K562 (cell line): ENCODE results near the gene CARMIL1. TPM values are rescaled to one million over a fixed set of nuclear protein-coding genes. Genes with fewer than 3 reads are reported as not detected.

Source experiments
- ATAC-seq: fragments of 200-7000 bp; cut with Tn5 transposase; 3 replicates; pipeline ENCODE4 v1.9.1; 2020; ENCODE audit warnings: moderate library complexity
- BruUV-seq: library from RNA; stranded (reverse); fragments of 400-500 nt; replicated peaks from 2 replicates; lab custom pipeline; 2021; lab: Mats Ljungman, UMichigan
- CTCF ChIA-PET: fragments of 300-600 bp; formaldehyde crosslinking; extraction: SDS; loops from one replicate; lab custom pipeline; 2021; ENCODE audit warnings: low intra/inter-chr PET ratio; lab: Yijun Ruan, JAX
- POLR2A ChIA-PET: fragments of 300-600, 350-650 bp; sonication (Branson Sonifier 250); formaldehyde crosslinking; extraction: SDS; loops from one replicate; lab custom pipeline; 2021; ENCODE audit warnings: antibody characterized with exemption, inconsistent platforms; lab: Yijun Ruan, JAX
- DNase-seq, 4 experiments: peaks; one replicate each; pipeline versions ENCODE4 v3.0.0 to v3.0.0-alpha.2; 2011 to 2018; ENCODE audit warnings: low spot score in 3 of 4, mixed read lengths in 3 of 4; ENCODE audit errors: extremely low read depth in 1 of 4
- FAIRE-seq: peaks from 2 replicates; lab custom pipeline; 2011; peaks lifted over from hg19 to GRCh38; lab: Jason Lieb, UNC
- H2AFZ ChIP-seq: 2 replicates; pipeline ENCODE4 v1.6.0; 2011; ENCODE audit warnings: low read depth, low read length, control low read depth, inconsistent platforms
- H3K27ac ChIP-seq: fragments of 200-600 bp; 3 replicates; pipeline ENCODE4 v1.8.0; 2011; ENCODE audit warnings: low read depth, mild to moderate bottlenecking, control low read depth, inconsistent platforms, low read length, moderate library complexity, mixed read lengths; ENCODE audit errors: extremely low read depth
- H3K27me3 ChIP-seq, 2 experiments: fragments of 300-600 bp in 1 of 2; 2 replicates in 1 of 2; 3 replicates in 1 of 2; pipeline versions ENCODE4 v1.6.0 to v1.8.0; 2011; ENCODE audit warnings: inconsistent platforms in 2 of 2, low read length in 2 of 2, mild to moderate bottlenecking in 1 of 2, mixed read lengths in 1 of 2, moderate library complexity in 1 of 2; ENCODE audit not compliant: control insufficient read depth in 2 of 2, insufficient read depth in 2 of 2
- H3K36me3 ChIP-seq: fragments of 300-600 bp; 3 replicates; pipeline ENCODE4 v1.8.0; 2011; ENCODE audit warnings: mild to moderate bottlenecking, low read length, inconsistent platforms; ENCODE audit not compliant: control insufficient read depth, insufficient read depth
- H3K4me1 ChIP-seq, 2 experiments: fragments of 200-600 bp in 1 of 2; replicated peaks in 1 of 2; 2 replicates in 1 of 2; 3 replicates in 1 of 2; pipeline versions ENCODE4 v1.5.1 to v1.8.0; 2011; ENCODE audit warnings: inconsistent platforms in 2 of 2, low read length in 2 of 2, mild to moderate bottlenecking in 1 of 2, mixed read lengths in 1 of 2, moderate library complexity in 1 of 2; ENCODE audit not compliant: control insufficient read depth in 2 of 2, insufficient read depth in 2 of 2
- H3K4me2 ChIP-seq: 2 replicates; pipeline ENCODE4 v1.6.1; 2011; ENCODE audit warnings: low read length, control low read depth, inconsistent platforms, mixed read lengths; ENCODE audit not compliant: insufficient read depth
- H3K4me3 ChIP-seq: fragments of 200-600 bp; sonication (generic), shearing (Covaris generic); 2 replicates; pipeline ENCODE4 v1.5.1; 2016; ENCODE audit warnings: control low read depth, inconsistent platforms
- H3K79me2 ChIP-seq: fragments of 200-600 bp; 3 replicates; pipeline ENCODE4 v1.8.0; 2011; ENCODE audit warnings: low read length, inconsistent platforms; ENCODE audit not compliant: control insufficient read depth, insufficient read depth
- H3K9ac ChIP-seq, 2 experiments: 2 replicates each; pipeline versions ENCODE4 v1.6.0 to v1.6.1; 2011; ENCODE audit warnings: low read depth in 2 of 2, low read length in 2 of 2, control low read depth in 1 of 2, inconsistent platforms in 1 of 2, mild to moderate bottlenecking in 1 of 2, mixed read lengths in 1 of 2; ENCODE audit not compliant: insufficient read depth in 1 of 2
- H3K9me1 ChIP-seq: one replicate; pipeline ENCODE4 v1.6.0; 2011; ENCODE audit warnings: inconsistent platforms, mild to moderate bottlenecking, low read length, moderate library complexity; ENCODE audit not compliant: control insufficient read depth, insufficient read depth
- H3K9me3 ChIP-seq: replicated peaks from 2 replicates; pipeline ENCODE4 v1.5.1; 2011; ENCODE audit warnings: low read depth, low read length, inconsistent platforms; ENCODE audit not compliant: control insufficient read depth, insufficient read depth
- H4K20me1 ChIP-seq: replicated peaks from 2 replicates; pipeline ENCODE4 v1.6.1; 2011; ENCODE audit warnings: low read length, inconsistent platforms, mixed read lengths; ENCODE audit not compliant: control insufficient read depth, insufficient read depth
- CUX1 ChIP-seq: fragments of 200-800 bp; sonication (Bioruptor generic); IDR thresholded peaks from 2 replicates; pipeline ENCODE4 v1.6.1; 2016; ENCODE audit warnings: missing genetic modification characterization, missing compliant biosample characterization
- E2F1 ChIP-seq: sonication (generic); formaldehyde crosslinking; IDR thresholded peaks from 2 replicates; pipeline ENCODE4 v1.8.1; 2023; ENCODE audit warnings: mild to moderate bottlenecking, missing genetic modification reagents, moderate library complexity
- GABPB2 ChIP-seq: fragments of 250-450 bp; sonication (Bioruptor Pico); conservative IDR thresholded peaks from 2 replicates; pipeline ENCODE4 v1.5.1; 2021; ENCODE audit warnings: mild to moderate bottlenecking
- HNRNPK ChIP-seq: fragments of 200-400 bp; formaldehyde crosslinking; IDR thresholded peaks from one replicate; pipeline ENCODE4 v1.6.1; 2018; ENCODE audit warnings: mild to moderate bottlenecking, low read depth, low read length; ENCODE audit not compliant: poor library complexity, severe bottlenecking
- MITF ChIP-seq: IDR thresholded peaks from 2 replicates; pipeline ENCODE4 v1.6.1; 2014; ENCODE audit warnings: antibody characterized with exemption
- PCBP1 ChIP-seq: fragments of 200-400 bp; formaldehyde crosslinking; IDR thresholded peaks from 2 replicates; pipeline ENCODE4 v1.6.1; 2018; ENCODE audit warnings: mild to moderate bottlenecking, low read depth, low read length; ENCODE audit not compliant: poor library complexity, severe bottlenecking
- PTRF ChIP-seq: fragments of 450-650 bp; IDR thresholded peaks from 2 replicates; pipeline ENCODE4 v1.6.1; 2016; ENCODE audit warnings: mild to moderate bottlenecking, missing genetic modification characterization, missing compliant biosample characterization
- PYGO2 ChIP-seq: fragments of 450-650 bp; IDR thresholded peaks from 2 replicates; pipeline ENCODE4 v1.6.1; 2016; ENCODE audit warnings: mild to moderate bottlenecking, missing genetic modification characterization, moderate library complexity, missing compliant biosample characterization
- ZNF184 ChIP-seq: sonication (generic); formaldehyde crosslinking; IDR thresholded peaks from 2 replicates; pipeline ENCODE4 v1.5.0; 2020; ENCODE audit warnings: missing genetic modification reagents
- ZNF280B ChIP-seq: fragments of 250-450 bp; sonication (Bioruptor Pico); IDR thresholded peaks from 2 replicates; pipeline ENCODE4 v1.5.1; 2021; ENCODE audit warnings: mild to moderate bottlenecking
- ZNF740 ChIP-seq, 3 experiments: fragments of 200-800 bp in 1 of 3; sonication (Bioruptor generic) in 1 of 3; sonication (generic) in 1 of 3; formaldehyde crosslinking in 1 of 3; IDR thresholded peaks; 2 replicates each; pipeline versions ENCODE4 v1.6.1 to v1.8.0; 2016 to 2022; ENCODE audit warnings: mild to moderate bottlenecking in 2 of 3, missing compliant biosample characterization in 2 of 3, missing genetic modification characterization in 2 of 3, missing genetic modification reagents in 1 of 3
- WGBS: fragments of 100-300 bp; shearing (Covaris generic); methylation state at CpG from one replicate; pipeline ENCODE4 v1.1.6; 2016; ENCODE audit warnings: low coverage, mixed read lengths; ENCODE audit not compliant: insufficient coverage; ENCODE audit errors: missing lambda C conversion rate; 5-methylcytosine and 5-hydroxymethylcytosine counted together
- in situ Hi-C: fragments of 300-500 bp; cut with MboI; formaldehyde crosslinking; loops from 4 replicates; pipeline ENCODE4 v1.15.0; 2018; ENCODE audit warnings: inconsistent platforms, mixed read lengths
- intact Hi-C: fragments of 100-400 bp; cut with micrococcal nuclease; formaldehyde crosslinking; loops from 2 replicates; pipeline ENCODE4 v1.14.2; 2022
- polyA plus RNA-seq, 8 experiments: library from polyadenylated mRNA; depleted of rRNA in 4 of 8; stranded (reverse) in 5 of 8; unstranded in 3 of 8; fragments of >200 nt; fragmentation: Nextera tagmentation in 2 of 8; fragmentation: Illumina TruSeq in 1 of 8; extraction: Ambion mirVana in 2 of 8; extraction: Trizol in 1 of 8; gene quantifications; 2 replicates each; pipeline versions ENCODE4 v1.2.1 to v1.2.3, GENCODE V29; 2011 to 2014; ENCODE audit warnings: inconsistent platforms in 1 of 8, missing spikeins in 1 of 8
- total RNA-seq, 7 experiments: library from RNA; depleted of rRNA in 6 of 7; stranded (reverse); fragments of >200 nt in 6 of 7; fragmentation: Illumina TruSeq in 2 of 7; extraction: Trizol in 2 of 7; gene quantifications; 2 replicates each; pipeline versions ENCODE4 v1.2.1 to v1.2.3, GENCODE V29; 2011 to 2021; ENCODE audit warnings: low replicate concordance in 1 of 7

The CARMIL1 gene
- total and polyA plus RNA-seq, 9 of the 15 experiments (the other 6 are each of a cell fraction or from before 2014, with no cell fraction given), result 0.04 to 0.32 (median 0.10) TPM; not detected in 1

- no peak for DNase-seq
- intact Hi-C loops (no loop called here), in situ Hi-C loops (no loop called here)
- FAIRE-seq, result no peak
- no peaks in the 10 kb centered on the region for H3K79me2 ChIP-seq
- no peaks in the 10 kb centered on the region for H3K9me1 ChIP-seq
- ChIA-PET POLR2A (no interaction called here), CTCF (no interaction called here)
- no peaks in the 10 kb centered on the region for H4K20me1 ChIP-seq
- no TSS peak for BruUV-seq
- 6% methylated on average over 3 of the region's 3 CpGs for WGBS
- ATAC-seq, result no peak
- no peak overlapping the region for H3K4me3 ChIP-seq
- no peaks in the 10 kb centered on the region for H3K36me3 ChIP-seq
- H3K27ac ChIP-seq, result no peak overlapping the region
- no peak overlapping the region for H2AFZ ChIP-seq
- no peak overlapping the region for H3K4me2 ChIP-seq
- H3K9ac ChIP-seq, result no peak overlapping the region
- H3K4me1 ChIP-seq, result no peaks in the 10 kb centered on the region
- no peaks in the 10 kb centered on the region for H3K9me3 ChIP-seq
- H3K27me3 ChIP-seq, result peaks cover 0 to 4% of the 10 kb centered on the region in 2 experiments; a peak in 2 of 5 replicates
- TF ChIP-seq HNRNPK, result peak; percentile 77
- TF ChIP-seq ZNF280B (CRISPR knock-in tag), result no peak
- no peak for TF ChIP-seq GABPB2 (CRISPR knock-in tag)
- no peak for TF ChIP-seq PYGO2 (tag)
- TF ChIP-seq PCBP1, result peak; percentile 34
- TF ChIP-seq CUX1 (CRISPR knock-in tag), result no peak
- TF ChIP-seq MITF, result no peak
- no peak for TF ChIP-seq ZNF184 (CRISPR knock-in tag)
- no peak for TF ChIP-seq ZNF740 (CRISPR knock-in tag; IDR thresholded peaks at IDR 0.05)
- no peak for TF ChIP-seq ZNF740 (tag; IDR thresholded peaks at IDR 0.05)
- TF ChIP-seq E2F1, result no peak
- TF ChIP-seq PTRF (tag), result no peak
Observed at GRCh38 chr6:25586927-25587326, 307.8 kb downstream of the CARMIL1 start.
